Transverse colon (tissue), 4 donors: Measurements from ENCODE around the gene GPR150. TPM values are rescaled to one million over a fixed set of nuclear protein-coding genes. Genes with fewer than 3 reads are reported as not detected.

Source experiments
- DNase-seq: peaks from one replicate; pipeline ENCODE4 v3.0.0-alpha.2; 2019
- H3K27ac ChIP-seq, 4 donors: fragments of 200-600 bp; sonication (generic); 2 replicates each; pipeline ENCODE4 v1.5.1; 2016 to 2018; ENCODE audit warnings: inconsistent platforms in 4 of 4
- H3K27me3 ChIP-seq: fragments of 200-600 bp; sonication (generic); 2 replicates; pipeline ENCODE4 v1.5.1; 2017; ENCODE audit warnings: inconsistent platforms
- H3K36me3 ChIP-seq, 4 donors: fragments of 200-600 bp; sonication (generic); 2 replicates each; pipeline ENCODE4 v1.5.1; 2017 to 2019; ENCODE audit warnings: inconsistent platforms in 4 of 4
- H3K4me1 ChIP-seq, 4 donors: fragments of 200-600 bp; sonication (generic); 2 replicates each; pipeline ENCODE4 v1.5.1; 2017 to 2020; ENCODE audit warnings: inconsistent platforms in 4 of 4
- H3K4me3 ChIP-seq, 4 donors: fragments of 200-600 bp; sonication (generic); 1 replicate in 1 of 4; 2 replicates in 3 of 4; pipeline versions ENCODE4 v1.5.1 to v1.6.1; 2017 to 2019; ENCODE audit warnings: inconsistent platforms in 4 of 4
- H3K9me3 ChIP-seq, 2 donors: fragments of 200-600 bp; sonication (generic); 2 replicates each; pipeline ENCODE4 v1.5.1; 2017 to 2019; ENCODE audit warnings: inconsistent platforms in 2 of 2
- CTCF ChIP-seq, 5 experiments: fragments of 200-600 bp in 3 of 5; fragments of 450-650 bp in 2 of 5; sonication (generic) in 3 of 5; IDR thresholded peaks; 1 replicate in 2 of 5; 2 replicates in 3 of 5; pipeline ENCODE4 v1.5.1; 2016 to 2017; ENCODE audit warnings: antibody characterized with exemption in 5 of 5, inconsistent platforms in 3 of 5, mild to moderate bottlenecking in 2 of 5, moderate library complexity in 1 of 5
- EP300 ChIP-seq: sonication (generic); formaldehyde crosslinking; IDR thresholded peaks from one replicate; pipeline ENCODE4 v1.6.1; 2017; ENCODE audit warnings: antibody characterized with exemption, low read depth
- POLR2A ChIP-seq: fragments of 450-650 bp; IDR thresholded peaks from one replicate; pipeline ENCODE4 v1.6.1; 2016; ENCODE audit warnings: antibody characterized with exemption, mild to moderate bottlenecking, moderate library complexity
- POLR2AphosphoS5 ChIP-seq, 3 donors: sonication (generic); formaldehyde crosslinking; IDR thresholded peaks; one replicate each; pipeline ENCODE4 v1.6.1; 2016; ENCODE audit warnings: antibody characterized with exemption in 3 of 3
- WGBS, 2 donors: methylation state at CpG; one replicate each; pipeline ENCODE4 v1.1.5; 2018; ENCODE audit warnings: low coverage in 1 of 2; 5-methylcytosine and 5-hydroxymethylcytosine counted together
- in situ Hi-C, 4 donors: fragments of 200-750 bp; cut with MboI; loops; one replicate each; pipeline versions ENCODE4 v1.15.0 to v1.15.1; 2017; ENCODE audit warnings: low sequenced_read_pairs in 3 of 4, low pct_ligation_motif_present in 1 of 4, low pct_unique_long_range_greater_than_20kb in 1 of 4
- intact Hi-C: fragments of 100-400 bp; cut with DNase I; formaldehyde crosslinking; loops from one replicate; pipeline ENCODE4 v1.15.1; 2023; ENCODE audit warnings: low total_unique reads
- total RNA-seq, 4 donors: library from RNA; depleted of rRNA; stranded (reverse); fragments of >200 nt; gene quantifications; one replicate each; pipeline ENCODE4 v1.1.0, GENCODE V29; 2016

The GPR150 gene
- total RNA-seq, 4 donors from 2014 or later, result 0.41 to 0.60 TPM; not detected in 2

- peaks cover 0 to 23% (median 3%) of the 10 kb centered on the region in 4 donors for H3K4me1 ChIP-seq
- 74% methylated on average over 4 of the region's 4 CpGs; no CpG with 5 or more reads in 1 of the 2 donors for WGBS, 2 donors
- no peaks in the 10 kb centered on the region for H3K27me3 ChIP-seq
- DNase-seq, result peak; percentile 59
- no peaks in the 10 kb centered on the region for H3K9me3 ChIP-seq
- in situ Hi-C loops, result loop anchor here in 3 of 4 donors (5.0 to 10.0 kb wide), 3 partner anchors 55 to 175 kb away; no protein-coding TSS in a partner anchor
- peak; percentile 54 for TF ChIP-seq EP300
- no peak for TF ChIP-seq POLR2A
- TF ChIP-seq POLR2AphosphoS5 (IDR thresholded peaks at IDR 0.05), result peak; percentile 76 to 80 (median 76)
- no peak for TF ChIP-seq CTCF (IDR thresholded peaks at IDR 0.05)
- peak overlapping the region; percentile 68 to 87 (median 80) for H3K27ac ChIP-seq
- H3K4me3 ChIP-seq, result no peak overlapping the region
- intact Hi-C loops, result loop anchor here (10.0 kb wide), 2 partner anchors 65 to 105 kb away; partner anchors contain the start of gene RHOBTB3
- no peaks in the 10 kb centered on the region for H3K36me3 ChIP-seq
Observed at GRCh38 chr5:95669540-95669939, 49.7 kb downstream of the GPR150 start.

GRCh38 chr5:95669985-95670384 lies 50.1 kb downstream of the GPR150 start:
- in situ Hi-C loops (loop anchor here in 3 of 4 donors (5.0 to 10.0 kb wide), 3 partner anchors 55 to 175 kb away; no protein-coding TSS in a partner anchor), intact Hi-C loops (loop anchor here (10.0 kb wide), 2 partner anchors 65 to 105 kb away; partner anchors contain the start of gene RHOBTB3)
- TF ChIP-seq CTCF (IDR thresholded peaks at IDR 0.05) (no peak), POLR2A (no peak), EP300 (no peak), POLR2AphosphoS5 (IDR thresholded peaks at IDR 0.05) (no peak)
- Histone ChIP-seq H3K4me3 (no peak overlapping the region), H3K27me3 (no peaks in the 10 kb centered on the region), H3K36me3 (no peaks in the 10 kb centered on the region), H3K4me1 (peaks cover 0 to 20% (median 2%) of the 10 kb centered on the region in 4 donors), H3K27ac (peak overlapping the region; percentile 65 to 87 (median 80)), H3K9me3 (no peaks in the 10 kb centered on the region)
- 74 to 88% methylated on average over 5 of the region's 5 CpGs for WGBS, 2 donors
- no peak for DNase-seq

- in situ Hi-C loops, result no loop called here
- H3K27ac ChIP-seq, result peak overlapping the region; percentile 65 to 87 (median 80)
- no peaks in the 10 kb centered on the region for H3K36me3 ChIP-seq
Observed at GRCh38 chr5:95670568-95670967, 50.7 kb downstream of the GPR150 start.

More at GRCh38 chr5:95670568-95670967, 50.7 kb downstream of the GPR150 start:
- intact Hi-C loops, result no loop called here
- WGBS, 2 donors, result 82 to 91% methylated on average over 2 to 3 of the region's 3 CpGs
- no peaks in the 10 kb centered on the region for H3K9me3 ChIP-seq
- DNase-seq, result no peak
- H3K4me1 ChIP-seq, result peaks cover 0 to 20% (median 2%) of the 10 kb centered on the region in 4 donors
- TF ChIP-seq CTCF (IDR thresholded peaks at IDR 0.05) (no peak), POLR2A (no peak), EP300 (no peak), POLR2AphosphoS5 (IDR thresholded peaks at IDR 0.05) (no peak)
- H3K27me3 ChIP-seq, result no peaks in the 10 kb centered on the region
- no peak overlapping the region for H3K4me3 ChIP-seq

Other genes with a start within 250 kb of the GPR150 start
- gene FAM81B, start 228.7 kb upstream of the GPR150 start, total RNA-seq, result not detected
- gene SKIC3, start 65.1 kb upstream of the GPR150 start, total RNA-seq, result 10 to 100 TPM; 28.1 to 72.1 (median 46.0) TPM
- gene ARSK, start 65.0 kb upstream of the GPR150 start, total RNA-seq, result 1 to 10 TPM in 2 of 4 donors, under 1 TPM in 2; 0.40 to 5.6 (median 1.8) TPM
- 1 to 10 TPM in 2 of 4 donors, not detected in 2; 1.1 to 1.4 TPM for gene RFESD, start 26.7 kb downstream of the GPR150 start, total RNA-seq
- gene SPATA9, start 62.9 kb downstream of the GPR150 start, total RNA-seq, result 1 to 10 TPM in 1 of 4 donors, under 1 TPM in 1, not detected in 2; 0.82 to 1.5 TPM
- 100 to 1,000 TPM in 1 of 4 donors, 10 to 100 TPM in 3; 53.0 to 143 (median 84.2) TPM for gene RHOBTB3, start 111.2 kb downstream of the GPR150 start, total RNA-seq
- gene GLRX, start 202.6 kb downstream of the GPR150 start, total RNA-seq, result 100 to 1,000 TPM in 1 of 4 donors, 10 to 100 TPM in 3; 50.5 to 112 (median 64.4) TPM